ENCODE results near the gene SP4. TPM values are rescaled to one million over a fixed set of nuclear protein-coding genes. Genes with fewer than 3 reads are reported as not detected.

SP4 gene
- total RNA-seq, 2 donors from 2014 or later: 2.6 to 3.9 TPM

DNA sequence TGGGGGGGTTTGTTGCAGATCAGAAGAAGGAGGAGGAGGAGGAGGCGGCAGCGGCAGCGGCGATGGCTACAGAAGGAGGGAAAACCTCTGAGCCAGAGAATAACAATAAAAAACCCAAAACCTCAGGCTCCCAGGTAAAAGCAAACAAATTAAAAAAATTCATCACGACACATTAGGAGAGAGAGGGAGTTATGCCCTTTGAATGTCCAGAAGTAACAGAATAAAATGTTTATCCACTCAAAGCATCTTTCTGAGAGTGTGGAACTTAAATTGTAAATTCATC lies 717 bp downstream of the SP4 start:
- Histone ChIP-seq H3K9ac (ENCODE audit: low read depth in 2 of 2, low read length in 2 of 2) (peak overlapping the region; percentile 56 to 60), H3K9me3 (no peaks in the 10 kb centered on the region), H3K27ac (peak overlapping the region; percentile 97), H3K4me1 (peaks cover 4% of the 10 kb centered on the region), H3K4me3 (peak overlapping the region; percentile 81), H3K36me3 (no peaks in the 10 kb centered on the region), H3K27me3 (no peaks in the 10 kb centered on the region)
- TF ChIP-seq, protein P1, sequence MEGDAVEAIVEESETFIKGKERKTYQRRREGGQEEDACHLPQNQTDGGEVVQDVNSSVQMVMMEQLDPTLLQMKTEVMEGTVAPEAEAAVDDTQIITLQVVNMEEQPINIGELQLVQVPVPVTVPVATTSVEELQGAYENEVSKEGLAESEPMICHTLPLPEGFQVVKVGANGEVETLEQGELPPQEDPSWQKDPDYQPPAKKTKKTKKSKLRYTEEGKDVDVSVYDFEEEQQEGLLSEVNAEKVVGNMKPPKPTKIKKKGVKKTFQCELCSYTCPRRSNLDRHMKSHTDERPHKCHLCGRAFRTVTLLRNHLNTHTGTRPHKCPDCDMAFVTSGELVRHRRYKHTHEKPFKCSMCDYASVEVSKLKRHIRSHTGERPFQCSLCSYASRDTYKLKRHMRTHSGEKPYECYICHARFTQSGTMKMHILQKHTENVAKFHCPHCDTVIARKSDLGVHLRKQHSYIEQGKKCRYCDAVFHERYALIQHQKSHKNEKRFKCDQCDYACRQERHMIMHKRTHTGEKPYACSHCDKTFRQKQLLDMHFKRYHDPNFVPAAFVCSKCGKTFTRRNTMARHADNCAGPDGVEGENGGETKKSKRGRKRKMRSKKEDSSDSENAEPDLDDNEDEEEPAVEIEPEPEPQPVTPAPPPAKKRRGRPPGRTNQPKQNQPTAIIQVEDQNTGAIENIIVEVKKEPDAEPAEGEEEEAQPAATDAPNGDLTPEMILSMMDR (IDR thresholded peaks at IDR 0.05): no peak
- intact Hi-C loops (cut with DNase I): no loop called here
- DNase-seq: no peak

DNA sequence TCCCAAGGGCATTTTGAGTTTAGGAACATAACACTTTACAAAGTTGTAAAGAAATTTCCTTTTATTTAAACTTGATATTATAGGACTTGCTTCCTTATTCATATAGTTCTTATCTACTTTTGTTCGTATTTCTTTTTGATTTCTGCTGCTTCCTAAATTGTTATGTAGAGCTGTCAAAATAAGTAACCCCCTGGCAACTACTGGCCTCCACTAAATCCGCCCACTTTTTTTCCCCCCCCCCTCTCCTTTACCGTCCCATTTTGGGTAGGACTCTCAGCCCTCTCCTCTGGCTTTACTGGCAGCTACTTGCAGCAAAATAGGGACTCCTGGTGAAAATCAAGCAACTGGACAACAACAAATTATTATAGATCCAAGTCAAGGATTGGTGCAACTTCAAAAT lies 1.1 kb downstream of the SP4 start:
- DNase-seq: no peak
- Histone ChIP-seq H3K27me3 (no peaks in the 10 kb centered on the region), H3K27ac (no peak overlapping the region), H3K4me1 (peaks cover 4% of the 10 kb centered on the region), H3K9ac (ENCODE audit: low read depth in 2 of 2, low read length in 2 of 2) (no peak overlapping the region), H3K9me3 (no peaks in the 10 kb centered on the region), H3K4me3 (peak overlapping the region; percentile 81), H3K36me3 (no peaks in the 10 kb centered on the region)
- intact Hi-C loops (cut with DNase I): no loop called here
- TF ChIP-seq, protein P1 (IDR thresholded peaks at IDR 0.05): no peak

DNA sequence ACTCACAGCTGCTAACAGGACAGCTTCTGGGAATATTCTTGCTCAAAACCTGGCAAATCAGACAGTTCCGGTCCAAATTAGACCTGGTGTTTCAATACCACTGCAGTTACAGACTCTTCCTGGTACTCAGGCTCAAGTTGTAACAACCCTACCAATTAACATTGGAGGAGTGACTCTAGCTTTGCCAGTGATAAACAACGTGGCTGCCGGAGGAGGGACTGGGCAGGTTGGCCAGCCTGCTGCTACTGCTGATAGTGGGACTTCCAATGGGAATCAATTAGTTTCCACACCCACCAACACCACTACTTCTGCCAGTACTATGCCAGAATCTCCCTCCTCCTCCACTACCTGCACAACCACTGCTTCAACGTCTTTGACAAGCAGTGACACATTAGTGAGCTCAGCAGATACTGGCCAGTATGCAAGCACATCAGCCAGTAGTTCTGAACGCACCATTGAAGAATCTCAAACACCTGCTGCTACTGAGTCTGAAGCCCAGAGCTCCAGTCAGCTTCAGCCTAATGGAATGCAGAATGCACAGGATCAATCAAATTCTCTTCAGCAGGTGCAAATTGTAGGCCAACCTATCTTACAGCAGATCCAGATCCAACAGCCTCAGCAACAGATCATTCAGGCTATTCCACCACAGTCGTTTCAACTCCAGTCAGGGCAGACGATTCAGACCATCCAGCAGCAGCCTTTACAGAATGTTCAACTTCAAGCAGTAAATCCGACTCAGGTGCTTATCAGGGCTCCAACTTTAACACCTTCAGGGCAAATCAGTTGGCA lies 2.1 kb downstream of the SP4 start:
- intact Hi-C loops (cut with DNase I): no loop called here
- Histone ChIP-seq H3K27me3 (no peaks in the 10 kb centered on the region), H3K27ac (no peak overlapping the region), H3K36me3 (no peaks in the 10 kb centered on the region), H3K9me3 (no peaks in the 10 kb centered on the region), H3K4me1 (peaks cover 4% of the 10 kb centered on the region), H3K4me3 (no peak overlapping the region), H3K9ac (ENCODE audit: low read depth in 2 of 2, low read length in 2 of 2) (no peak overlapping the region)
- TF ChIP-seq, protein P1 (IDR thresholded peaks at IDR 0.05): no peak
- DNase-seq: no peak

DNA sequence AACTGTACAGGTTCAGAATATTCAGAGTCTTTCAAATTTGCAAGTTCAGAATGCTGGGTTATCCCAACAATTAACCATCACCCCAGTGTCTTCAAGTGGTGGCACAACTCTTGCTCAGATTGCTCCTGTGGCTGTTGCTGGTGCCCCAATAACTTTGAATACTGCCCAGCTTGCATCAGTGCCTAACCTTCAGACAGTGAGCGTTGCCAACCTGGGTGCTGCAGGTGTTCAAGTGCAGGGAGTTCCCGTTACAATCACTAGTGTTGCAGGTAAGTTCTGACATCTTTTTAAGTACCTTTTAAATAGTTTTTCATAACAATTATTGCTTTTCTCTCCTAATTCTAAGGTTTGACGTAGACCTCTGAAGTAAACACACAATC lies 2.7 kb downstream of the SP4 start:
- Histone ChIP-seq H3K9ac (ENCODE audit: low read depth in 2 of 2, low read length in 2 of 2) (no peak overlapping the region), H3K4me3 (no peak overlapping the region), H3K36me3 (no peaks in the 10 kb centered on the region), H3K9me3 (no peaks in the 10 kb centered on the region), H3K27ac (no peak overlapping the region), H3K27me3 (no peaks in the 10 kb centered on the region), H3K4me1 (peaks cover 4% of the 10 kb centered on the region)
- intact Hi-C loops (cut with DNase I): no loop called here
- TF ChIP-seq, protein P1 (IDR thresholded peaks at IDR 0.05): no peak
- DNase-seq: no peak

DNA sequence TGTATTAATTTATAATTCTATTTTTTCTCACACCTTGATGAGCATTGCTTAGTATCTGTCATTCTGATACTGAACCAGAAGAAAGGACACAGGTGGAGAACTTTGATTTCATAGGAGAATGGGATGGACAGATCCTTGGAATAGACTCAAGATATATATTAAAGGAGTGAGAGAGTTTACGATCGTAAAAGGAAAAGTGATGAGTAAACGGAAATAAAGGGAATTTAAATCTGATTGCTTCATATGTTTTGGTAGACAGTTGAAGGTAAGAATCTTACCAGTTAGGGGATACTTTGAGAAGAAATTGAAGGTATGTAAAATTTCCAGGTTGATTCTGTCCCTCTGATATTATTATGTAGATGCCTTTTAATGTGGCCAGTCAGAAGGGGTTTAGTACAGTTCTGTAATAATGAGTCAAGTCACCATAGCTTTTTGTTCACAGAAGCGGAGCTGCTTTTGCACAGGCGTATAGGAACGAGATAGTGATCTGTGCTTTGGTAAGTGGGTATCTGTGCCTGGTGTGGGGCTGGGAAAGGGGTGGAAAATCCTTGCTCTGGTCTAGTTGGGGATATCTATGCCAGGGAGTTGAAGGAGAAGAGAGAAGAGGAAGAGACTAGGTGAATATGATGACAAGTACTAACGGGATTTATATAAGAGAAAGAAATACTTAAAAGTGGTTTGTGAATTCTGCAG lies 15.4 kb downstream of the SP4 start:
- TF ChIP-seq, protein P1 (IDR thresholded peaks at IDR 0.05): no peak
- Histone ChIP-seq H3K27me3 (no peaks in the 10 kb centered on the region), H3K27ac (no peak overlapping the region), H3K9me3 (no peaks in the 10 kb centered on the region), H3K9ac (ENCODE audit: low read depth in 2 of 2, low read length in 2 of 2) (no peak overlapping the region), H3K4me3 (no peak overlapping the region), H3K36me3 (no peaks in the 10 kb centered on the region), H3K4me1 (no peaks in the 10 kb centered on the region)
- intact Hi-C loops (cut with DNase I): no loop called here
- no peak for DNase-seq

Data from colonic mucosa (tissue), 4 donors.